K562 (cell line): ENCODE results near the gene HSPA1B. TPM values are rescaled to one million over a fixed set of nuclear protein-coding genes. Genes with fewer than 3 reads are reported as not detected.

ENCODE experiments used
- ARID3B ChIP-seq: fragments of 250-450 bp; sonication (Bioruptor Pico); IDR thresholded peaks from 2 replicates; pipeline ENCODE4 v1.4.0; 2020; ENCODE audit warnings: borderline replicate concordance
- GTF3C2 ChIP-seq: IDR thresholded peaks from 3 replicates; pipeline ENCODE4 v1.6.1; 2011; ENCODE audit warnings: borderline replicate concordance, mild to moderate bottlenecking, moderate library complexity; ENCODE audit not compliant: insufficient read length; ENCODE audit errors: extremely low read depth
- HBP1 ChIP-seq: fragments of 450-650 bp; formaldehyde crosslinking; IDR thresholded peaks from 2 replicates; pipeline ENCODE4 v1.4.0; 2022; ENCODE audit warnings: missing genetic modification characterization
- JUNB ChIP-seq: fragments of 450-650 bp; formaldehyde crosslinking; conservative IDR thresholded peaks from 2 replicates; pipeline ENCODE4 v1.4.0; 2020; ENCODE audit warnings: mild to moderate bottlenecking
- MYC ChIP-seq, 2 experiments: fragments of 250-450 bp in 1 of 2; sonication (Bioruptor Pico) in 1 of 2; IDR thresholded peaks; 2 replicates each; pipeline versions ENCODE4 v1.5.1 to v1.6.1; 2012 to 2021; ENCODE audit warnings: low read depth in 2 of 2, borderline replicate concordance in 1 of 2, improper control_type of control experiment in 1 of 2, low read length in 1 of 2, mild to moderate bottlenecking in 1 of 2, moderate library complexity in 1 of 2
- NCOA1 ChIP-seq: fragments of 450-650 bp; IDR thresholded peaks from 2 replicates; pipeline ENCODE4 v1.6.1; 2016; ENCODE audit warnings: low read depth
- NFATC3 ChIP-seq: fragments of 450-650 bp; IDR thresholded peaks from 2 replicates; pipeline ENCODE4 v1.6.1; 2017; ENCODE audit warnings: mild to moderate bottlenecking
- POLR3G ChIP-seq: IDR thresholded peaks from 2 replicates; pipeline ENCODE4 v1.6.1; 2011; ENCODE audit not compliant: insufficient read length, insufficient replicate concordance; ENCODE audit errors: extremely low read depth
- SMAD4 ChIP-seq: fragments of 250-450 bp; sonication (Bioruptor Pico); conservative IDR thresholded peaks from 2 replicates; pipeline ENCODE4 v1.8.0; 2021; ENCODE audit warnings: inconsistent platforms, mild to moderate bottlenecking, moderate library complexity
- SNRNP70 ChIP-seq: fragments of 200-400 bp; formaldehyde crosslinking; optimal IDR thresholded peaks from 2 replicates; pipeline ENCODE3; 2017; ENCODE audit warnings: low read depth, low read length
- THAP12 ChIP-seq: fragments of 250-450 bp; sonication (Bioruptor Pico); IDR thresholded peaks from 2 replicates; pipeline ENCODE4 v1.9.0; 2021; ENCODE audit warnings: mild to moderate bottlenecking, inconsistent platforms
- ZBTB33 ChIP-seq: sonication (generic); formaldehyde crosslinking; IDR thresholded peaks from 2 replicates; pipeline ENCODE4 v1.8.1; 2023; ENCODE audit warnings: mild to moderate bottlenecking, missing genetic modification reagents
- ZNF280A ChIP-seq: fragments of 450-650 bp; IDR thresholded peaks from 2 replicates; pipeline ENCODE4 v1.6.1; 2018; ENCODE audit warnings: mild to moderate bottlenecking, low read depth; ENCODE audit not compliant: partially characterized antibody
- polyA plus RNA-seq, 8 experiments: library from polyadenylated mRNA; depleted of rRNA in 4 of 8; stranded (reverse) in 5 of 8; unstranded in 3 of 8; fragments of >200 nt; fragmentation: Nextera tagmentation in 2 of 8; fragmentation: Illumina TruSeq in 1 of 8; extraction: Ambion mirVana in 2 of 8; extraction: Trizol in 1 of 8; gene quantifications; 2 replicates each; pipeline versions ENCODE4 v1.2.1 to v1.2.3, GENCODE V29; 2011 to 2014; ENCODE audit warnings: inconsistent platforms in 1 of 8, missing spikeins in 1 of 8
- total RNA-seq, 7 experiments: library from RNA; depleted of rRNA in 6 of 7; stranded (reverse); fragments of >200 nt in 6 of 7; fragmentation: Illumina TruSeq in 2 of 7; extraction: Trizol in 2 of 7; gene quantifications; 2 replicates each; pipeline versions ENCODE4 v1.2.1 to v1.2.3, GENCODE V29; 2011 to 2021; ENCODE audit warnings: low replicate concordance in 1 of 7

Gene HSPA1B
- total and polyA plus RNA-seq, 9 of the 15 experiments (the other 6 are each of a cell fraction or from before 2014, with no cell fraction given) = 0.27 to 227 (median 51.2) TPM

- TF ChIP-seq ZBTB33 (CRISPR knock-in tag) = peak; percentile 83
- TF ChIP-seq GTF3C2 = no peak
- 0 out of 2 replicates have a peak, but pooled peaks have one; percentile 36 for TF ChIP-seq HBP1
- TF ChIP-seq NFATC3 = no peak
- TF ChIP-seq POLR3G = no peak
- TF ChIP-seq JUNB = no peak
- peak; percentile 95 for TF ChIP-seq SMAD4
- TF ChIP-seq ZNF280A = no peak
- TF ChIP-seq SNRNP70 = no peak
- no peak; the same call in 1 of the 2 replicates for TF ChIP-seq NCOA1
- peak; percentile 15; the same call in 1 of the 2 replicates for TF ChIP-seq ARID3B (CRISPR knock-in tag)
- TF ChIP-seq MYC (IDR thresholded peaks at IDR 0.05; ENCODE audit: low read depth, low read length) = peak; percentile 94
- TF ChIP-seq MYC (CRISPR knock-in tag; IDR thresholded peaks at IDR 0.05; ENCODE audit: borderline replicate concordance, low read depth) = no peak; the same call in 1 of the 2 replicates
- peak; percentile 86 for TF ChIP-seq THAP12 (CRISPR knock-in tag)
These were observed 20.9 kb upstream of the HSPA1B start, which contains the start of gene LSM2 (continued) for GRCh38 chr6:31806470-31807272.
